Measurements from ENCODE around the gene CSNK1D.

Gene CSNK1D

GRCh38 chr17:82273327-82274133 lies at the start of gene CSNK1D:
CSNK1D (minus strand) TSS chr17:82273700; CDS start chr17:82273381, 319 bp downstream.
- DNase-seq (ENCODE audit: low read depth in 1 of 2, low spot score in 1 of 2) = peak; percentile 87 to 94

- no peak for DNase-seq (ENCODE audit: low read depth in 1 of 2, low spot score in 1 of 2)
Observed at GRCh38 chr17:82322526-82323453, 49.3 kb upstream of the CSNK1D start.

- DNase-seq (ENCODE audit: low read depth in 1 of 2, low spot score in 1 of 2) = no peak
Observed at GRCh38 chr17:82321947-82322466, 48.5 kb upstream of the CSNK1D start.

GRCh38 chr17:82320956-82321927 lies 47.7 kb upstream of the CSNK1D start:
- DNase-seq (ENCODE audit: low read depth in 1 of 2, low spot score in 1 of 2) = peak; percentile 73 to 81

GRCh38 chr17:82320140-82320840 lies 46.8 kb upstream of the CSNK1D start:
- no peak for DNase-seq (ENCODE audit: low read depth in 1 of 2, low spot score in 1 of 2)

GRCh38 chr17:82319619-82320062 lies 46.1 kb upstream of the CSNK1D start:
- DNase-seq (ENCODE audit: low read depth in 1 of 2, low spot score in 1 of 2) = no peak

- DNase-seq (ENCODE audit: low read depth in 1 of 2, low spot score in 1 of 2) = no peak
Observed at GRCh38 chr17:82318772-82319606, 45.5 kb upstream of the CSNK1D start.

GRCh38 chr17:82318169-82318498 lies 44.6 kb upstream of the CSNK1D start:
- DNase-seq (ENCODE audit: low read depth in 1 of 2, low spot score in 1 of 2) = no peak

- peak in 1 of 2 donors; percentile 54 for DNase-seq (ENCODE audit: low read depth in 1 of 2, low spot score in 1 of 2)
Observed at GRCh38 chr17:82317394-82318168, 44.1 kb upstream of the CSNK1D start, which contains the start of gene CD7. CD7 (minus strand) TSS chr17:82317608; CDS start chr17:82317495, 113 bp downstream.

GRCh38 chr17:82316651-82317393 lies 43.3 kb upstream of the CSNK1D start:
- no peak for DNase-seq (ENCODE audit: low read depth in 1 of 2, low spot score in 1 of 2)

GRCh38 chr17:82315703-82316358 lies 42.3 kb upstream of the CSNK1D start:
- DNase-seq (ENCODE audit: low read depth in 1 of 2, low spot score in 1 of 2) = no peak

GRCh38 chr17:82314727-82315605 lies 41.5 kb upstream of the CSNK1D start:
- no peak for DNase-seq (ENCODE audit: low read depth in 1 of 2, low spot score in 1 of 2)

- no peak for DNase-seq (ENCODE audit: low read depth in 1 of 2, low spot score in 1 of 2)
Observed at GRCh38 chr17:82314012-82314726, 40.7 kb upstream of the CSNK1D start.

GRCh38 chr17:82313195-82314011 lies 39.9 kb upstream of the CSNK1D start:
- no peak for DNase-seq (ENCODE audit: low read depth in 1 of 2, low spot score in 1 of 2)
